ENCODE results near the gene EPB41L5.

- TF ChIP-seq GATA2 (IDR thresholded peaks at IDR 0.05; ENCODE audit: low read depth, low read length): no peak
- no peak for TF ChIP-seq GATA3 (IDR thresholded peaks at IDR 0.05; ENCODE audit: low read depth, low read length)
Measured at GRCh38 chr2:120192280-120192679, 179.4 kb downstream of the EPB41L5 start.

Data from SH-SY5Y (cell line).